SK-N-SH (cell line): Measurements from ENCODE around the gene UGT1A4.
"Not testable (repeated sequence)": the region's sequence is repeated elsewhere in the genome, so short reads cannot be mapped to it uniquely, and the experiment has no call there.

ENCODE experiments used
- EP300 ChIP-seq, 2 experiments: IDR thresholded peaks; 2 replicates each; pipeline versions ENCODE4 v1.4.0 to v1.6.1; 2012; ENCODE audit warnings: borderline replicate concordance in 1 of 2, low read depth in 1 of 2, low read length in 1 of 2
- FOXM1 ChIP-seq: IDR thresholded peaks from 2 replicates; pipeline ENCODE4 v1.4.0; 2012; ENCODE audit warnings: low read depth, mild to moderate bottlenecking
- GATA2 ChIP-seq: sonication (generic); formaldehyde crosslinking; IDR thresholded peaks from 2 replicates; pipeline ENCODE4 v1.5.0; 2020; ENCODE audit warnings: mild to moderate bottlenecking, missing genetic modification reagents
- NRF1 ChIP-seq: IDR thresholded peaks from 2 replicates; pipeline ENCODE4 v1.6.1; 2012; ENCODE audit warnings: low read depth, mild to moderate bottlenecking, low read length
- POLR2AphosphoS5 ChIP-seq: IDR thresholded peaks from 2 replicates; pipeline ENCODE4 v1.6.1; 2012; ENCODE audit warnings: low read depth, low read length
- RAD21 ChIP-seq: IDR thresholded peaks from 2 replicates; pipeline ENCODE4 v1.6.1; 2012; ENCODE audit warnings: mild to moderate bottlenecking, low read length
- SIN3A ChIP-seq: IDR thresholded peaks from 2 replicates; pipeline ENCODE4 v1.6.1; 2012; ENCODE audit warnings: low read depth, mild to moderate bottlenecking, low read length, moderate library complexity, borderline replicate concordance
- SMC3 ChIP-seq: IDR thresholded peaks from 2 replicates; pipeline ENCODE4 v1.6.1; 2012; ENCODE audit warnings: low read depth, low read length, improper control_type of control experiment
- TAF1 ChIP-seq: IDR thresholded peaks from 2 replicates; pipeline ENCODE4 v1.6.1; 2012; ENCODE audit warnings: low read depth, mild to moderate bottlenecking, low read length, moderate library complexity, borderline replicate concordance
- YY1 ChIP-seq: IDR thresholded peaks from 2 replicates; pipeline ENCODE4 v1.4.0; 2012; ENCODE audit warnings: low read depth, mild to moderate bottlenecking
- TF ChIP-seq, protein P1 (sequence below): fragments of 150-350 bp; IDR thresholded peaks from 2 replicates; pipeline ENCODE4 v1.6.1; 2017; ENCODE audit warnings: antibody characterized with exemption, low read length, low read depth, borderline replicate concordance
- TF ChIP-seq, protein P2 (sequence below): fragments of 200-600 bp; sonication (generic); IDR thresholded peaks from 2 replicates; pipeline ENCODE4 v1.6.1; 2017; ENCODE audit warnings: antibody characterized with exemption, mild to moderate bottlenecking, moderate library complexity
- TF ChIP-seq, protein P3 (sequence below): IDR thresholded peaks from 2 replicates; pipeline ENCODE4 v1.4.0; 2012; ENCODE audit warnings: low read depth, borderline replicate concordance

DNA sequence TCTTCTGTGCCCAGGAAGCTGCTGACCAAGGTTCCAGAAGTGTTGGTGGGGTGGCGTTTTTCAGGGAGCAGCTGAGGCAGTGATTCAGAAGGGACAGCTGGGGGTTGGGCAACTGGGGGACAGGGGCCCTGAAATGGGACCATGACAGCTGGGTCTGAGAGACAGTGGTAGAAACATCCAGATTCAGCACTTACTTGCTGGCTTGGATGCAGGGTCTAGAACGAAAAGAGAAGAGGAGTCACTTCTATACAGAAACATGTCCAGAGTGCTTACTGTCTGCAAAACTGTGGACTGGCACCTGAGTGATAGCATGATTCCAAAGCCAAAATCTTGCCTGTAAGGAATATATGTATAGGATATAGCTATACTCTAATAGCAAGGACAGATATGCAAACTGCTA is 27.3 kb downstream of the UGT1A4 start:
- not testable (repeated sequence) for TF ChIP-seq SIN3A; TAF1; EP300 (IDR thresholded peaks at IDR 0.05; ENCODE audit: borderline replicate concordance in 1 of 2, low read depth in 1 of 2, low read length in 1 of 2); NRF1; FOXM1; YY1; POLR2AphosphoS5; SMC3; RAD21; GATA2 (CRISPR knock-in tag)
- TF ChIP-seq, protein P1, sequence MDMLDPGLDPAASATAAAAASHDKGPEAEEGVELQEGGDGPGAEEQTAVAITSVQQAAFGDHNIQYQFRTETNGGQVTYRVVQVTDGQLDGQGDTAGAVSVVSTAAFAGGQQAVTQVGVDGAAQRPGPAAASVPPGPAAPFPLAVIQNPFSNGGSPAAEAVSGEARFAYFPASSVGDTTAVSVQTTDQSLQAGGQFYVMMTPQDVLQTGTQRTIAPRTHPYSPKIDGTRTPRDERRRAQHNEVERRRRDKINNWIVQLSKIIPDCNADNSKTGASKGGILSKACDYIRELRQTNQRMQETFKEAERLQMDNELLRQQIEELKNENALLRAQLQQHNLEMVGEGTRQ, result not testable (repeated sequence)
- TF ChIP-seq, protein P2, sequence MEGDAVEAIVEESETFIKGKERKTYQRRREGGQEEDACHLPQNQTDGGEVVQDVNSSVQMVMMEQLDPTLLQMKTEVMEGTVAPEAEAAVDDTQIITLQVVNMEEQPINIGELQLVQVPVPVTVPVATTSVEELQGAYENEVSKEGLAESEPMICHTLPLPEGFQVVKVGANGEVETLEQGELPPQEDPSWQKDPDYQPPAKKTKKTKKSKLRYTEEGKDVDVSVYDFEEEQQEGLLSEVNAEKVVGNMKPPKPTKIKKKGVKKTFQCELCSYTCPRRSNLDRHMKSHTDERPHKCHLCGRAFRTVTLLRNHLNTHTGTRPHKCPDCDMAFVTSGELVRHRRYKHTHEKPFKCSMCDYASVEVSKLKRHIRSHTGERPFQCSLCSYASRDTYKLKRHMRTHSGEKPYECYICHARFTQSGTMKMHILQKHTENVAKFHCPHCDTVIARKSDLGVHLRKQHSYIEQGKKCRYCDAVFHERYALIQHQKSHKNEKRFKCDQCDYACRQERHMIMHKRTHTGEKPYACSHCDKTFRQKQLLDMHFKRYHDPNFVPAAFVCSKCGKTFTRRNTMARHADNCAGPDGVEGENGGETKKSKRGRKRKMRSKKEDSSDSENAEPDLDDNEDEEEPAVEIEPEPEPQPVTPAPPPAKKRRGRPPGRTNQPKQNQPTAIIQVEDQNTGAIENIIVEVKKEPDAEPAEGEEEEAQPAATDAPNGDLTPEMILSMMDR, result not testable (repeated sequence)
- TF ChIP-seq, protein P3, sequence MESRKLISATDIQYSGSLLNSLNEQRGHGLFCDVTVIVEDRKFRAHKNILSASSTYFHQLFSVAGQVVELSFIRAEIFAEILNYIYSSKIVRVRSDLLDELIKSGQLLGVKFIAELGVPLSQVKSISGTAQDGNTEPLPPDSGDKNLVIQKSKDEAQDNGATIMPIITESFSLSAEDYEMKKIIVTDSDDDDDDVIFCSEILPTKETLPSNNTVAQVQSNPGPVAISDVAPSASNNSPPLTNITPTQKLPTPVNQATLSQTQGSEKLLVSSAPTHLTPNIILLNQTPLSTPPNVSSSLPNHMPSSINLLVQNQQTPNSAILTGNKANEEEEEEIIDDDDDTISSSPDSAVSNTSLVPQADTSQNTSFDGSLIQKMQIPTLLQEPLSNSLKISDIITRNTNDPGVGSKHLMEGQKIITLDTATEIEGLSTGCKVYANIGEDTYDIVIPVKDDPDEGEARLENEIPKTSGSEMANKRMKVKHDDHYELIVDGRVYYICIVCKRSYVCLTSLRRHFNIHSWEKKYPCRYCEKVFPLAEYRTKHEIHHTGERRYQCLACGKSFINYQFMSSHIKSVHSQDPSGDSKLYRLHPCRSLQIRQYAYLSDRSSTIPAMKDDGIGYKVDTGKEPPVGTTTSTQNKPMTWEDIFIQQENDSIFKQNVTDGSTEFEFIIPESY, result not testable (repeated sequence)
